Mucosa of rectum (tissue), 2 donors: ENCODE results near the gene ZBTB7C.

Source experiments
- H3K27ac ChIP-seq, 2 donors: one replicate each; pipeline ENCODE4 v1.7.0; 2013; ENCODE audit warnings: inconsistent platforms in 2 of 2, low read depth in 2 of 2, low read length in 2 of 2
- H3K27me3 ChIP-seq, 2 donors: one replicate each; pipeline ENCODE4 v1.7.0; 2013; ENCODE audit warnings: low read length in 2 of 2; ENCODE audit not compliant: control insufficient read depth in 2 of 2, insufficient read depth in 2 of 2
- H3K36me3 ChIP-seq, 2 donors: one replicate each; pipeline ENCODE4 v1.7.0; 2013; ENCODE audit warnings: low read length in 2 of 2; ENCODE audit not compliant: control insufficient read depth in 2 of 2, insufficient read depth in 2 of 2
- H3K4me1 ChIP-seq, 2 donors: one replicate each; pipeline ENCODE4 v1.7.0; 2013; ENCODE audit warnings: low read length in 2 of 2, mild to moderate bottlenecking in 1 of 2; ENCODE audit not compliant: control insufficient read depth in 2 of 2, insufficient read depth in 2 of 2
- H3K4me3 ChIP-seq, 2 donors: one replicate each; pipeline ENCODE4 v1.7.0; 2013; ENCODE audit warnings: low read length in 2 of 2
- H3K9ac ChIP-seq, 2 donors: one replicate each; pipeline ENCODE4 v1.7.0; 2013; ENCODE audit warnings: low read length in 2 of 2, low read depth in 1 of 2, mild to moderate bottlenecking in 1 of 2
- H3K9me3 ChIP-seq, 2 donors: one replicate each; pipeline ENCODE4 v1.7.0; 2013; ENCODE audit warnings: low read length in 2 of 2; ENCODE audit not compliant: control insufficient read depth in 2 of 2
- donor health status: healthy.
- donor health status: Normal muscosa, but diverticular disease.

ZBTB7C gene

DNA sequence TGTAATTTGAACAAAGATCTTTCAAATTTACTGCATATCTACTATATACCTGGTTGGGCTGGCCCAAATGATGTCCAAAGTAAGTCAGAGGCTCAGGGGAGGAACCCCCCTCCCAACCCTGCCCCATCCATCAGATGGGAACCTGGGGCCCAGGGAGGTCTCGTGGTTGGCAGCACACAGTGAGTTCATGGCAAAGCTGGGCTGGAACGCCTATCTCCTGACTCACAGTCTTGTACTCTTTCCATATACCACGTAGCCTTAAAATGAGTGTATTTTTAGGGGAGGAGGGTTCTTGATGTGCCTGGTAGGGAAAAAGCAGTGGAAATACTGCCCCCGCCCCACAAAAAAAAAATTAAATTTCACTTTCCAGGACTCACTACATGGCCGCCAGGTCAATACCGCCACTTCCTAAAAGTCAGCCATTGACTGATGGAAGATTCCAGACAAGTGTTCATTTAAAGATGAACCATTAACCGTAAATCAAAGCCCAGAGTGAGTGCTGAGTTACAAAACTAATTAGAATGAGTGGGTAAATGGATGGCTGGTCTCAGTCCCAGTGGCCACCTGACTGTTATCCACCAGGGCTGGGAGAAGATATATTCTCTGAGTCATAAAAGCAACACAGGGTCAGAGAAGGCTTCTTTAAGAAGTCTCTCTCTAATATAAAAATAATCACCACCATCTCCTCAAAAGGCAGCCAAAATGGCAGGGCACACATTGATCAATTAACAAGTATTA lies 80.5 kb downstream of the ZBTB7C start:
- no peak overlapping the region for H3K9ac ChIP-seq
- H3K4me3 ChIP-seq = no peak overlapping the region
- no peaks in the 10 kb centered on the region for H3K9me3 ChIP-seq
- H3K27ac ChIP-seq = no peak overlapping the region
- H3K27me3 ChIP-seq = no peaks in the 10 kb centered on the region
- H3K36me3 ChIP-seq = no peaks in the 10 kb centered on the region
- no peaks in the 10 kb centered on the region for H3K4me1 ChIP-seq

DNA sequence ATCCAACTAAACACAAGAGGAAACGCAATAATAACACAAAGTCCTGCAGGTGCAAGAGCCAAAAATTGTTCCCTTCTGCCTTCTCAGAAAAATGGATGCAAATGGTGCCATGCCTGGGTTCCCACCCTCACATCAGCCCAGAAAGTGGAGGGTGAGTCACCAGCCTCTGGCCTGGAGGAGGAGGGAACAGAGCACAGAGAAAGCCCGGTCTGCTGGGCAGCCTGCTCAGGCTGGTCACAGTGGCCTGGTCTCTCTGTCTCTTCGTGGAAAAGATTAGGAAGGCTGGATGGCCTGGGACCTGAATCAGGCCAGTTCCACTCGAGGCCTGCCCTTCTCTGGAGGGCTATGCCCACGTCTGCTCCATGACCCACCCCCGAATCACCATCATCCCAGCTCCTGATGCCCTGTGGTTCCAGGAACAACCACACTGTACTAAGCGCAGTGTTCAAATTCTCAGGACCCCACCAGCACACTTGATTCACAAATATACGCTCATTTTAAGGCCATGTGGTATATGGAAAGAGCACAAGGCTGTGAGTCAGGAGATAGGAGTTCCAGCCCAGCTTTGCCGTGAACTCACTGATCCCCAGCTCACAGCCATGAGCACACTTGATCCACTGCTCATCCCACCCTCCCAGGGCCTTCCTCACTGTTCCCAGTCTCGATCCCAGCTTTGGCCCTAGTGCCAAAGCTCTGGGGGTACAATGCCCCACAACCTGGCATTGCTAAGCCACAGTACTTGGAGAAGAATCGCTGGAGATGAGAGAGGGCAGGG lies 82.1 kb downstream of the ZBTB7C start:
- Histone ChIP-seq H3K4me1 (no peaks in the 10 kb centered on the region), H3K36me3 (no peaks in the 10 kb centered on the region), H3K27ac (no peak overlapping the region), H3K4me3 (no peak overlapping the region), H3K27me3 (no peaks in the 10 kb centered on the region), H3K9ac (no peak overlapping the region), H3K9me3 (no peaks in the 10 kb centered on the region)

DNA sequence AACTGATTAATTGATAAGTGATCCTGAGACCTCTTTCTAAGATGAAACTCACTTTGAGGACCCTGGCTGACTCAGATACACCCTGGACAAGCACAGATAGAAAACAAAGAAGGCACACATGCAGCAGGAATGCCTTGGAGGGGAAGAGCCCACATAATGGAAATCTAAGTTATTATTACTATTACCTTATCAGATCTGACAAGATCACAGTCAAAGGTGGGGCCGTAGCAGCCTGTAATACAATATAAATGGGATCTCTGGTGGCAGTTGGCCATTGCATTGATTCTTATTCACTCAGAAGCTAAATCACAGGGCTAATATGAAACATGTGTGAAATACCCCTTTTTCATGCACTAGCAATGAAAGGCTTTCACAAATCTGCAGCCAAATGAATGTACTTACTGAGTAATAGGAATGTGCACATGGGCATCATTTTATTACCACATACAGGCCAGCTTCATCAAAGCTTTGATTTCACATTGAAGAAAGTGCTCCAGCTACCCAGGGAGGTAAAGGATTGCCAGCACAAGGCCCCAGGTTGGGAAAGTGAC lies 84.0 kb downstream of the ZBTB7C start:
- Histone ChIP-seq H3K36me3 (no peaks in the 10 kb centered on the region), H3K9me3 (no peaks in the 10 kb centered on the region), H3K27ac (no peak overlapping the region)

DNA sequence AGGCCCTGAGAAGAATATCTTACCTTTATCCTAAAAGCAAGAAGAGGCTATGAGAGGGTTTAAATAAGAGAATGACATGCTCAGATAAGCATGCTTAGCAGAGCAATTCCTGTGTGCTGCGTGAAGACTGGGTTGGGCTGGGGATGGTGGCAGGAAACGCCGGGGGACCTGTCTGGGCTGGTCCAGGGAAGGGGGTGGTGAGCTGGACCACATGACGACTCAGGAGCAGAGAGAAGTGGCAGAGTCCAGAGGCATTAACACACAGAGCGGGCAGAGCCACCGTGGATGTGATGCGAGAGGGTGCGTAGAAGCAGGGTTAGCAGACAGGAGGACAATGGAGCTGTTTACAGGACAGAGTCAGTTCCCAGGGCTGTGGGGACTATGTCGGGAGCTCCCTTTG lies 84.5 kb downstream of the ZBTB7C start:
- H3K4me3 ChIP-seq = no peak overlapping the region
- H3K9ac ChIP-seq = no peak overlapping the region
- no peaks in the 10 kb centered on the region for H3K27me3 ChIP-seq
- H3K27ac ChIP-seq = no peak overlapping the region
- H3K4me1 ChIP-seq = peaks cover 3 to 8% of the 10 kb centered on the region in 2 donors
- H3K36me3 ChIP-seq = no peaks in the 10 kb centered on the region
- H3K9me3 ChIP-seq = no peaks in the 10 kb centered on the region

More for the DNA sequence above, 84.0 kb downstream of the ZBTB7C start:
- Histone ChIP-seq H3K27me3 (no peaks in the 10 kb centered on the region), H3K4me1 (peaks cover 3 to 4% of the 10 kb centered on the region in 2 donors), H3K9ac (no peak overlapping the region), H3K4me3 (no peak overlapping the region)

DNA sequence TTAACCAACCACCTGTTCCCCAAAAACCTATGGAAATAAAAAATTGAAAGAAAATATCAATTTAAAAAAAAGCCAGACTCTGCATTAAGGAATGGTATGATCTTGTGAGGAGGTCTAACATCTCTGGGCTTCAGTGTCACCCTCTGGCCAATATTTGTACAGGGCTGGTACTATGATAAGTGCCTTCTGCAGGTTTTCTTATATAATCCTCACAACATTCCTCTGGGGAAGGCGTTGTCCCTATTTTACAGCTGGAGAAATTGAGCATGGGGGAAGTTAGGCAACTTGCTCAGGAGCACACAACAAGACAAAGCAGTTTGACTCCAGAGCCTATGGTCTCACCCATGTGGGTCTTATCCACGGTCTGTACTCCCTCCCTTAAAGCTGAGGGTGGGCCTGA lies 86.0 kb downstream of the ZBTB7C start:
- Histone ChIP-seq H3K9ac (no peak overlapping the region), H3K4me1 (peaks cover 3 to 8% of the 10 kb centered on the region in 2 donors), H3K27me3 (no peaks in the 10 kb centered on the region), H3K27ac (no peak overlapping the region), H3K9me3 (no peaks in the 10 kb centered on the region), H3K4me3 (no peak overlapping the region), H3K36me3 (no peaks in the 10 kb centered on the region)

DNA sequence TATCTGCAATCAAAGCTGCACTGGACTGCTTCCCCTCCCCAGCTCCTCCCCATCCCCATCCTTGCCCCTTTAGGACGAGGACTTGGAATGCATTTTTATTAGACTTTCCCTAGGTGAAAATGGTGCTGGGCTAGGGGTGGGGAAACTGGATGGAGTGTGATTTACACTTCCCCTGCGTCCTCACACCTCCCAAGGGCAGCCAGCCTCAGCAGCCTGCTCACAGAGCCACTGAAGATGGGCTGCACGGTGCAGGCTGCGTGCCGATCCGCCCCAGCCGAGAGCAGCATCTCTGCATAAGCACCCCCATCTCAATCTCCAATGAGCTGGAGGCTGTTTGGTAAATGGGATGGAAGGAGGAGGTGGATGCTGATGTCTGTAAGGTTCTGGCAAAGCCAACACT lies 87.6 kb downstream of the ZBTB7C start:
- no peaks in the 10 kb centered on the region for H3K9me3 ChIP-seq

GRCh38 chr18:48321121-48321520 lies 88.1 kb downstream of the ZBTB7C start:
- Histone ChIP-seq H3K27me3 (no peaks in the 10 kb centered on the region), H3K4me3 (no peak overlapping the region), H3K4me1 (peaks cover 3 to 8% of the 10 kb centered on the region in 2 donors), H3K9me3 (no peaks in the 10 kb centered on the region), H3K9ac (no peak overlapping the region), H3K36me3 (no peaks in the 10 kb centered on the region), H3K27ac (no peak overlapping the region)

More for the DNA sequence above, 87.6 kb downstream of the ZBTB7C start:
- peaks cover 3 to 8% of the 10 kb centered on the region in 2 donors for H3K4me1 ChIP-seq
- no peak overlapping the region for H3K4me3 ChIP-seq
- H3K9ac ChIP-seq = no peak overlapping the region
- no peak overlapping the region for H3K27ac ChIP-seq
- H3K36me3 ChIP-seq = no peaks in the 10 kb centered on the region
- H3K27me3 ChIP-seq = no peaks in the 10 kb centered on the region

DNA sequence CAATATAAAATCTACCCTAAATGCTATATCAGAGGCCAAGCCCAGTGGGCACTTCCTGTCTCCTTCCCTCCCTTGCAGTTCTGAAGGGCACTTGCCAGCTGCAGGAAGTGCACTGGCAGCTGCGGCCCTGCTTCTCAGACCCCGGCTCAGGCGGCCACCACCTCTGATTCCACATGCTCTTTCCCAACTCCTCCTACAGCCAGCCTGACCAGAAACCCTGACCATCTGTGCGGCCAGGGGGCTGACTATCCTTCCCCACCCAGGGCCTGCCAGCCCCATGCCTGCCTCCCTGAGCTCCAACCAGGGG lies 88.6 kb downstream of the ZBTB7C start:
- Histone ChIP-seq H3K4me3 (no peak overlapping the region), H3K4me1 (peaks cover 3 to 8% of the 10 kb centered on the region in 2 donors), H3K9ac (peak overlapping the region in 1 of 2 donors; percentile 3), H3K27me3 (no peaks in the 10 kb centered on the region), H3K36me3 (no peaks in the 10 kb centered on the region), H3K9me3 (no peaks in the 10 kb centered on the region), H3K27ac (no peak overlapping the region)

GRCh38 chr18:48319801-48320638 lies 89.2 kb downstream of the ZBTB7C start:
- Histone ChIP-seq H3K27ac (no peak overlapping the region), H3K9me3 (no peaks in the 10 kb centered on the region), H3K9ac (peak overlapping the region in 1 of 2 donors; percentile 3), H3K27me3 (no peaks in the 10 kb centered on the region), H3K4me3 (no peak overlapping the region), H3K36me3 (no peaks in the 10 kb centered on the region), H3K4me1 (peaks cover 3 to 8% of the 10 kb centered on the region in 2 donors)
